Measurements from ENCODE around the gene TEX2. TPM values are rescaled to one million over a fixed set of nuclear protein-coding genes. Genes with fewer than 3 reads are reported as not detected.

The TEX2 gene
- total RNA-seq, 1 experiment from 2014 or later: 10.8 TPM

DNA sequence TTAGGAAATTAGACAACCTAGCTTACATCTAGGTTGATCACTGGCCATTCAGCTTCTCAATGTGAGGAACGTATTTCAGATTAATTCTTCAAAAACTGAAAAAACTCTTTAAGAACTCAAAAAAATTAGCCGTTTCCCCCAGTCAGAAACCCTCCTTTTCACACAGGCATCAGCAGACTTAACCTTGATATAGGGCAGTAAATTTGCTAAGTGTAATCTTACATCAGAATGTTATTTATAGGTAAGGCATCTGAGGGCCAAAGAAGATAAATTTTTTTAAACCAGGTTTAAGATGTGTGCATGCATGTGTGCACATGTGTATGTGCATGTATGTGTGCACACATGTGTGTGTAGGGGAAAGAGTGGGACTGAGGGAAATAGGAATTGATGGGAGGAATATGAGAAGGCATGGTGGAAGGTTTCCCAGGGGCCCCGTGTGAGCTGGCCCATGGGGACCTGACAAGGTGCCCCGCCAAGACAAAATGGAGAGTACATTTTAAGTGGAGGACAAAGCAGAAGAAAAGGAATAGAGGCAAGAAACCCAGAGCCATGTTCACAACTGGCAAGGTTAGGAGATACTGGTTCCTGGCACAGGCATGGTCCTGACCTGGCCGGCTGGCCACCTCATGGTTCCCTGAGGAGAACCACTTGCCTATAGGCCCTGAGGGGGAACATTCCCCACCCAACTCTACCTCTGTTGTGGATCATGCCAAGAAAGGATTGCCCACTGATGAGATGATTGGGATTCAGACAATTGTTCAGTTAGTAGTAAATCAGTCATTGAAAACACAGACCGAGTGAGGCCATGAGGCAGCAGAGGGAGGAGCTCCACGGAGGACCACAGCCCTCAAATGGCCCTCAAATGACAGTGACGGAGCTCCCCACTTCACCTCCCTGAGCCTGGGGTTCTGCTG is 33.0 kb downstream of the TEX2 start:
- ATAC-seq: no peak
- Mint-ChIP-seq H3K27ac (no peak overlapping the region), H3K4me3 (no peak overlapping the region), H3K9me3 (no peaks in the 10 kb centered on the region), H3K36me3 (no peaks in the 10 kb centered on the region), H3K4me1 (peaks cover 14% of the 10 kb centered on the region), H3K27me3 (ENCODE audit: low read depth) (no peaks in the 10 kb centered on the region)
- no peak for DNase-seq (ENCODE audit: low spot score)
- TF ChIP-seq, protein P1, sequence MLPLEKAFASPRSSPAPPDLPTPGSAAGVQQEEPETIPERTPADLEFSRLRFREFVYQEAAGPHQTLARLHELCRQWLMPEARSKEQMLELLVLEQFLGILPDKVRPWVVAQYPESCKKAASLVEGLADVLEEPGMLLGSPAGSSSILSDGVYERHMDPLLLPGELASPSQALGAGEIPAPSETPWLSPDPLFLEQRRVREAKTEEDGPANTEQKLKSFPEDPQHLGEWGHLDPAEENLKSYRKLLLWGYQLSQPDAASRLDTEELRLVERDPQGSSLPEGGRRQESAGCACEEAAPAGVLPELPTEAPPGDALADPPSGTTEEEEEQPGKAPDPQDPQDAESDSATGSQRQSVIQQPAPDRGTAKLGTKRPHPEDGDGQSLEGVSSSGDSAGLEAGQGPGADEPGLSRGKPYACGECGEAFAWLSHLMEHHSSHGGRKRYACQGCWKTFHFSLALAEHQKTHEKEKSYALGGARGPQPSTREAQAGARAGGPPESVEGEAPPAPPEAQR (CRISPR knock-in tag; IDR thresholded peaks at IDR 0.05): no peak
- TF ChIP-seq, protein P2, sequence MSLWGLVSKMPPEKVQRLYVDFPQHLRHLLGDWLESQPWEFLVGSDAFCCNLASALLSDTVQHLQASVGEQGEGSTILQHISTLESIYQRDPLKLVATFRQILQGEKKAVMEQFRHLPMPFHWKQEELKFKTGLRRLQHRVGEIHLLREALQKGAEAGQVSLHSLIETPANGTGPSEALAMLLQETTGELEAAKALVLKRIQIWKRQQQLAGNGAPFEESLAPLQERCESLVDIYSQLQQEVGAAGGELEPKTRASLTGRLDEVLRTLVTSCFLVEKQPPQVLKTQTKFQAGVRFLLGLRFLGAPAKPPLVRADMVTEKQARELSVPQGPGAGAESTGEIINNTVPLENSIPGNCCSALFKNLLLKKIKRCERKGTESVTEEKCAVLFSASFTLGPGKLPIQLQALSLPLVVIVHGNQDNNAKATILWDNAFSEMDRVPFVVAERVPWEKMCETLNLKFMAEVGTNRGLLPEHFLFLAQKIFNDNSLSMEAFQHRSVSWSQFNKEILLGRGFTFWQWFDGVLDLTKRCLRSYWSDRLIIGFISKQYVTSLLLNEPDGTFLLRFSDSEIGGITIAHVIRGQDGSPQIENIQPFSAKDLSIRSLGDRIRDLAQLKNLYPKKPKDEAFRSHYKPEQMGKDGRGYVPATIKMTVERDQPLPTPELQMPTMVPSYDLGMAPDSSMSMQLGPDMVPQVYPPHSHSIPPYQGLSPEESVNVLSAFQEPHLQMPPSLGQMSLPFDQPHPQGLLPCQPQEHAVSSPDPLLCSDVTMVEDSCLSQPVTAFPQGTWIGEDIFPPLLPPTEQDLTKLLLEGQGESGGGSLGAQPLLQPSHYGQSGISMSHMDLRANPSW (CRISPR knock-in tag; conservative IDR thresholded peaks at IDR 0.05; ENCODE audit: low read depth): no peak
- no peak for TF ChIP-seq TCF7 (CRISPR knock-in tag; IDR thresholded peaks at IDR 0.05; ENCODE audit: low read depth)
- TF ChIP-seq ELF4 (CRISPR knock-in tag; IDR thresholded peaks at IDR 0.05; ENCODE audit: low read depth): no peak
- POLR2A ChIA-PET: no interaction called here
- CTCF ChIA-PET: interaction anchor here (0.6 to 0.9 kb wide), 2 partner anchors 61 to 84 kb away, joined by 3 read pairs; no protein-coding TSS in a partner anchor

DNA sequence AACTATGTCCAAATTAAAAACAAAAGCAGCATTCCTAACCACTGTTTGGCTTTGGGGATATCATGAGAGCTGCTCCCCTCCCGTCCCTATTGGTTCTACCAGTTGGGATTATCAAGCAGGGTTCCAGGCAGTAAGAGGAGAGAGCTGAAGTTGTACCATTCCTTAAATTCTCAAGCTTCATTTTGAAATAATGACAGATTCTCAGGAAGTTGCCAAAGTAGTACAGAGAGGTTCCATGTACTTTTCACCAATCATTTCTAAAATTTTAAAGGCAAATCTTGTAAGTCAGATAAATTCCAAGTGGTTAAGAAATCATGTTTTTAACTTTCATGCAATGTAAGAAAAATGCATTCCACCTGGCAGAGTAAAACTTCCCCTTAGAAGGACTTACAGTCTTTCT is 36.9 kb downstream of the TEX2 start:
- no peak for ATAC-seq
- Mint-ChIP-seq H3K27me3 (ENCODE audit: low read depth) (no peaks in the 10 kb centered on the region), H3K27ac (no peak overlapping the region), H3K36me3 (no peaks in the 10 kb centered on the region), H3K4me1 (peaks cover 10% of the 10 kb centered on the region), H3K9me3 (0 out of 2 replicates have a peak, but pooled peaks cover 5% of the 10 kb centered on the region), H3K4me3 (no peak overlapping the region)
- TF ChIP-seq, protein P3, sequence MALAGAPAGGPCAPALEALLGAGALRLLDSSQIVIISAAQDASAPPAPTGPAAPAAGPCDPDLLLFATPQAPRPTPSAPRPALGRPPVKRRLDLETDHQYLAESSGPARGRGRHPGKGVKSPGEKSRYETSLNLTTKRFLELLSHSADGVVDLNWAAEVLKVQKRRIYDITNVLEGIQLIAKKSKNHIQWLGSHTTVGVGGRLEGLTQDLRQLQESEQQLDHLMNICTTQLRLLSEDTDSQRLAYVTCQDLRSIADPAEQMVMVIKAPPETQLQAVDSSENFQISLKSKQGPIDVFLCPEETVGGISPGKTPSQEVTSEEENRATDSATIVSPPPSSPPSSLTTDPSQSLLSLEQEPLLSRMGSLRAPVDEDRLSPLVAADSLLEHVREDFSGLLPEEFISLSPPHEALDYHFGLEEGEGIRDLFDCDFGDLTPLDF (CRISPR knock-in tag; IDR thresholded peaks at IDR 0.05): no peak
- no peak for TF ChIP-seq FOXK1 (CRISPR knock-in tag; IDR thresholded peaks at IDR 0.05)
- TF ChIP-seq, protein P4, sequence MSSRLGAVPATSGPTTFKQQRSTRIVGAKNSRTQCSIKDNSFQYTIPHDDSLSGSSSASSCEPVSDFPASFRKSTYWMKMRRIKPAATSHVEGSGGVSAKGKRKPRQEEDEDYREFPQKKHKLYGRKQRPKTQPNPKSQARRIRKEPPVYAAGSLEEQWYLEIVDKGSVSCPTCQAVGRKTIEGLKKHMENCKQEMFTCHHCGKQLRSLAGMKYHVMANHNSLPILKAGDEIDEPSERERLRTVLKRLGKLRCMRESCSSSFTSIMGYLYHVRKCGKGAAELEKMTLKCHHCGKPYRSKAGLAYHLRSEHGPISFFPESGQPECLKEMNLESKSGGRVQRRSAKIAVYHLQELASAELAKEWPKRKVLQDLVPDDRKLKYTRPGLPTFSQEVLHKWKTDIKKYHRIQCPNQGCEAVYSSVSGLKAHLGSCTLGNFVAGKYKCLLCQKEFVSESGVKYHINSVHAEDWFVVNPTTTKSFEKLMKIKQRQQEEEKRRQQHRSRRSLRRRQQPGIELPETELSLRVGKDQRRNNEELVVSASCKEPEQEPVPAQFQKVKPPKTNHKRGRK (CRISPR knock-in tag; IDR thresholded peaks at IDR 0.05; ENCODE audit: borderline replicate concordance): no peak
- TF ChIP-seq ZNF263 (CRISPR knock-in tag; IDR thresholded peaks at IDR 0.05; ENCODE audit: low read depth): no peak
- TF ChIP-seq, protein P5, sequence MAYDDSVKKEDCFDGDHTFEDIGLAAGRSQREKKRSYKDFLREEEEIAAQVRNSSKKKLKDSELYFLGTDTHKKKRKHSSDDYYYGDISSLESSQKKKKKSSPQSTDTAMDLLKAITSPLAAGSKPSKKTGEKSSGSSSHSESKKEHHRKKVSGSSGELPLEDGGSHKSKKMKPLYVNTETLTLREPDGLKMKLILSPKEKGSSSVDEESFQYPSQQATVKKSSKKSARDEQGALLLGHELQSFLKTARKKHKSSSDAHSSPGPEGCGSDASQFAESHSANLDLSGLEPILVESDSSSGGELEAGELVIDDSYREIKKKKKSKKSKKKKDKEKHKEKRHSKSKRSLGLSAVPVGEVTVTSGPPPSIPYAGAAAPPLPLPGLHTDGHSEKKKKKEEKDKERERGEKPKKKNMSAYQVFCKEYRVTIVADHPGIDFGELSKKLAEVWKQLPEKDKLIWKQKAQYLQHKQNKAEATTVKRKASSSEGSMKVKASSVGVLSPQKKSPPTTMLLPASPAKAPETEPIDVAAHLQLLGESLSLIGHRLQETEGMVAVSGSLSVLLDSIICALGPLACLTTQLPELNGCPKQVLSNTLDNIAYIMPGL (CRISPR knock-in tag; IDR thresholded peaks at IDR 0.05): no peak
- TF ChIP-seq, protein P6, sequence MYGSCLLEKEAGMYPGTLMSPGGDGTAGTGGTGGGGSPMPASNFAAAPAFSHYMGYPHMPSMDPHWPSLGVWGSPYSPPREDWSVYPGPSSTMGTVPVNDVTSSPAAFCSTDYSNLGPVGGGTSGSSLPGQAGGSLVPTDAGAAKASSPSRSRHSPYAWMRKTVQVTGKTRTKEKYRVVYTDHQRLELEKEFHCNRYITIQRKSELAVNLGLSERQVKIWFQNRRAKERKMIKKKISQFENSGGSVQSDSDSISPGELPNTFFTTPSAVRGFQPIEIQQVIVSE (CRISPR knock-in tag; IDR thresholded peaks at IDR 0.05; ENCODE audit: borderline replicate concordance): no peak
- CTCF ChIA-PET: interaction anchor here (2.9 kb wide), 1 partner anchor 11 kb away, joined by 8 read pairs; no protein-coding TSS in a partner anchor
- POLR2A ChIA-PET: interaction anchor here (1.4 kb wide), 1 partner anchor 20 kb away, joined by 3 read pairs; no protein-coding TSS in a partner anchor
- no peak for DNase-seq (ENCODE audit: low spot score)

All from WTC11 (cell line).